AG10803 (cell line): ENCODE data around the gene SSTR4.

ENCODE experiments used
- DNase-seq: peaks from one replicate; pipeline ENCODE4 v3.0.0; 2010; ENCODE audit warnings: low read depth
- H3K4me3 ChIP-seq: 2 replicates; pipeline ENCODE4 v1.5.1; 2011; ENCODE audit warnings: mild to moderate bottlenecking, low read length, control low read depth
- TF ChIP-seq, protein P1 (sequence below): conservative IDR thresholded peaks from 2 replicates; pipeline ENCODE4 v1.5.1; 2011; ENCODE audit warnings: mild to moderate bottlenecking, low read length, control low read depth, inconsistent platforms

SSTR4 gene

DNA sequence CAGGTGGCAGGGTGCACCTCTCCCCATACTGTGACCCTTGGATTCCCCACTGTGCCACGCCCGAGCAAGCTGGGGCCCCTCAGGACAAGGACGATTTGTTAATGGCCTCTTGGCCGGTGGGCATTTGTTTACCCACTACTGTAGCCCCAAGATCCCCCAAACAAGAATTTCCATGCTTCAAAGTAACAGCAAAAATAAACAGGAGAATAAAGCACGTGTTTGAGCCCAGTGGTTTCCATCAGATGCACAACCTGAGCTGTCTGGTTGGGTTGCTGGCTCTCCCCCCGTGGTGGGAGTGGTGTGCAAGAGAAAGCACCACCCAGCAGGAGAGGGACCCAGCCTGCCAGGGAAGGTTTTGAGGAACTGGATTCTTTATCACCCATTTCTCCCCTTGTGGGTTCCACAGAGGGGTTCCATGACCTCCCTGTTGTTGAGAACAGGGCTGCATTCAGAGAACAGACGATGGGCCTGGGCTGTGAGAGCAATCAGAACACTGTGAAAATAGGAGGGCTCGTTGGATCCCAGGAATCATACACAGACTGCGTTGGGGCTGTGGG, 46.2 kb downstream of the SSTR4 start:
- TF ChIP-seq, protein P1, sequence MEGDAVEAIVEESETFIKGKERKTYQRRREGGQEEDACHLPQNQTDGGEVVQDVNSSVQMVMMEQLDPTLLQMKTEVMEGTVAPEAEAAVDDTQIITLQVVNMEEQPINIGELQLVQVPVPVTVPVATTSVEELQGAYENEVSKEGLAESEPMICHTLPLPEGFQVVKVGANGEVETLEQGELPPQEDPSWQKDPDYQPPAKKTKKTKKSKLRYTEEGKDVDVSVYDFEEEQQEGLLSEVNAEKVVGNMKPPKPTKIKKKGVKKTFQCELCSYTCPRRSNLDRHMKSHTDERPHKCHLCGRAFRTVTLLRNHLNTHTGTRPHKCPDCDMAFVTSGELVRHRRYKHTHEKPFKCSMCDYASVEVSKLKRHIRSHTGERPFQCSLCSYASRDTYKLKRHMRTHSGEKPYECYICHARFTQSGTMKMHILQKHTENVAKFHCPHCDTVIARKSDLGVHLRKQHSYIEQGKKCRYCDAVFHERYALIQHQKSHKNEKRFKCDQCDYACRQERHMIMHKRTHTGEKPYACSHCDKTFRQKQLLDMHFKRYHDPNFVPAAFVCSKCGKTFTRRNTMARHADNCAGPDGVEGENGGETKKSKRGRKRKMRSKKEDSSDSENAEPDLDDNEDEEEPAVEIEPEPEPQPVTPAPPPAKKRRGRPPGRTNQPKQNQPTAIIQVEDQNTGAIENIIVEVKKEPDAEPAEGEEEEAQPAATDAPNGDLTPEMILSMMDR: no peak
- no peak for DNase-seq
- H3K4me3 ChIP-seq: no peak overlapping the region

DNA sequence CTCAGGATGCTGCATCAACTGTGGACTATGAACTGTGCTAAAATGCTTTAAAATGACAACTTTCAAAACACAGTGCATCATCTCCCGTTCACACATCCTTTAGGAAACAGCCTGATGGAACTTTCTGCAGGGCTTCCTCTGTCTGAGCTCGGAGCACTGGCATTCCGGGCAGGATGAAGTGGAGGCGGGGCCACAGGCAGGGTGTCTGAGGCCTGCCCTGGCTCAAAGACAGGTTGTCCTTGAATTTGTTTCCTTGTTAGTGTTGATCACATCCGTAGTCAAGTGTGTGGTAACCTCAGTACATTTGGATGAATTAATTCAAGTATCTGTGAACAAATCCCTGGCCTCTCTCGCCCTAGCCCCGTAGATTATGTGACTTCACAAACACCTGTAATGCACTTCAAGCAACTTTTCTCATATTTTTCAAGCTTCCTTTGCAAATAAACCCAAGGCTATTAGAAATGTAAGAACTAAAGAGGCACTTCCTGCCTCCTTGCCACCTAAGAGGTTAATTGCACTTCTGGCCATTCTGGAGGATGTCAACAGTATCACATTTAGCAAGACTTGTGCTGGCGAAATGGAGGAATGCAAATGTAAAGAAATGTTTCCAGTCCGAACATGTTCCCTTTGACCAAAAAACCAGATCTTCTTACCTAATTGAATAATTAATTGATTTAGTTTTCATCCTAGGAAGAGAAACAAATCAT, 47.9 kb downstream of the SSTR4 start:
- H3K4me3 ChIP-seq: no peak overlapping the region

DNA sequence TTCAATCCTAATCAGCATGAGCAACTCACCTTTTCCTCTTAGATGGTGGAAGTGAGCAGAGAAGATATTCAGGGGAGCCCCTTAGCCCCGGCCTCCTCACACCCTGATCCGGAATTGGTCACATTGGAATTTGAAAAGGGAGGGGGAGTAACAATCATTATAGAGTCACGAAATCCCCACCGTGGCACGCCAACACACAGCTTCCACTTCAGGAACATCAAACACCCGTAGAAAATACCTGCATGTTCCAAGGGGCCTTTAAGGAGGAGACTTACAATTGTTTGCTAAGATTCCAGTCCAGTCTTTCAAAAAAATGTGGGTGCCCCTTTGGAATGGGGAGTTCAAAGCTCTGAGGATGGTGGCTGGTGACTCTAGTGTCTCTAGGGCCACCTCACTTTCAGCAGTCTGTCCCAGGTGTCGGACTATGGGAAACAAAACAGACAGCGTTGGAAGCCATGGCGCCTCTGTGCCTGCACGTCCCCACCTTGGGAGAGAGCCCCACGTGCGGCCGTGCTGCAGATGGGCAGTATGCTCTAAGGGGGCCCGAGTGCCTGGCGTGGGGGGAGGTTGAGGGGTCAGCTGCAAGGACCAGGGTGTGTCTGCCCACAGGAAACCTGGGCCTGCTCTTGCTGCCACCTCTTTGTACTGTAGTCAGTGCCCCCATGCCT, 48.6 kb downstream of the SSTR4 start:
- TF ChIP-seq, protein P1: no peak
- no peak overlapping the region for H3K4me3 ChIP-seq
- DNase-seq: no peak

More for the DNA sequence above, 47.9 kb downstream of the SSTR4 start:
- DNase-seq: no peak
- TF ChIP-seq, protein P1: no peak

DNA sequence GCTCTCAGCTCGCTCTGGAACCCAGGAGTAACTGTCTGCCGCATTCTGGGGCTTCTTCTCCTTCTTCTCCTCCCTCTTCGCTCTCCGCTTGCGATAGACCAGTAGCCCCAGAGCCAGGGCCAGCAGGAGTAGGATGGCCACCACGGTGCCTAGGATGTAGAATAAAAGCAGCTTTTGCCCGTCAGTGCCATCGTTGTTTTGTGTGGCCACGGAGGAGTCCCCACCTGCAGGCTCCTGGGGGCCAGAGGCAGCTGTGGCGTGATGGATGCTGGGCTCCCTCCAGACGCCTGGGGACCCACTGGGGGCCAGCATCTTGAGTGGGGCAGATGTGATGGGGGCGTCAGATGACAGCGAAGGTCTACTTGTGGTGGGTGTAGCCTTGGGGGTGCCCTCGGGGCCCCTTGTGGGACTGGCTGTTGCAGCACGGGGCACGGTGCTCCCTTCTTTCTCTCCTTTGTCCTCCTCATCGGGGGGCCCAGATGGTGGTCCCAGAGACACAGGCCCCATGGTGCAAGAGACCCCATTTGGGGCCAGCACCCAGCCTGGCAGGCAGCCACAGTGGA, 49.3 kb downstream of the SSTR4 start:
- H3K4me3 ChIP-seq: no peak overlapping the region
- TF ChIP-seq, protein P1: no peak
- DNase-seq: no peak

DNA sequence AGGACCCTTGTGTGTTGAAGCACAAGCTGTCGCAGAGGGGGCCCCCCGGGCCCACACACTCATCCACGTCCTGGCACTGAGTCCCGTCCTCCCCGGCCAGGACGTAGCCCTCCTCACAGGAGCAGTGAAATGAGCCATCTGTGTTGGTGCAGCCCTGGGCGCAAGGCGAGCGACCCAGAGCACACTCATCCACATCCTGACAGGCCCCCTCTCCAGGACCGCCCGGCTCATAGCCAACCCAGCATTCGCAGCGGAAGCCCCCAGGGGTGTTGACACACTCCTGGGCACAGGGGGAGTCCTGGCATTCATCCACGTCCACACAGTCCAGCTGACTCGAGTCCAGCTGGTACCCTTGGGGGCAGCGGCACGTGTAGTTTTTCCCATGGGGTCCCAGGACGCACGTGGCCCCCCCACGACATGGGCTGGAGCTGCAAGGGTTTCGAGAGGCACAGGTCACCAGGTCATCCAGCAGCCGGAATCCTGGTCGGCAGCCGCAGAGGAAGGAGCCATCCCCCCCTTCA, 49.8 kb downstream of the SSTR4 start:
- no peak overlapping the region for H3K4me3 ChIP-seq
- TF ChIP-seq, protein P1: no peak
- DNase-seq: no peak

DNA sequence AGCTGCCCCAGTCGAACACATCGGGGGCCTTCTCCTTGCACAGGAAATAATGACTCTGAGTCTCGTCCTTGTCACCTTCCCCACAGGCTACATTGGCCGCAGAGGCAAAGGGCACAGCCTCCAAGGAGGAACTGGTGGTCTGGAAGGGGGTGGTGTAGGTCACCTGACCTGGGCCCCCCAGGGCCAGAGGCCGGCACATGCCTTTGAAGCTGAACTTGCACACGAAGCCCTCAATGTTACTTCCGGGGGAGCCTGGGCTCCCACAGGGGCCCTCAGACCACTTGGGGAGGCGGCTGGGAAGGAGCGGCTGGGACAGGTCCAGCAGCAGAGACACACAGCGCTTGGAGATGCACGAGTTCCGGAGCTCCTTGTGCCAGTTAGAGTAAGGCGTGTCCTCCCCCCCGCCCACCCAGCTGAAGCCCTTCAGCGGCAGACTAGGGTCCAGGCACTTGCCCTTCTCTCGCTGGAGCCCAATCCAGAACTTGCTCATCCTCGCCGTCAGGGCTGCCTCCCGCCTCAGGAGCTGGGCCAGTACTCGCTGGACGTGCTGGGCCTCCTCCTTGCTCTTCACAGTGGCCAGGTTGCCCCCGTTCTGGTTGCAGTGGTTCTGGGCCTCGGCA, 50.4 kb downstream of the SSTR4 start:
- DNase-seq: no peak
- TF ChIP-seq, protein P1: no peak
- no peak overlapping the region for H3K4me3 ChIP-seq
